ENCODE measurements around the gene RAD51.

DNA sequence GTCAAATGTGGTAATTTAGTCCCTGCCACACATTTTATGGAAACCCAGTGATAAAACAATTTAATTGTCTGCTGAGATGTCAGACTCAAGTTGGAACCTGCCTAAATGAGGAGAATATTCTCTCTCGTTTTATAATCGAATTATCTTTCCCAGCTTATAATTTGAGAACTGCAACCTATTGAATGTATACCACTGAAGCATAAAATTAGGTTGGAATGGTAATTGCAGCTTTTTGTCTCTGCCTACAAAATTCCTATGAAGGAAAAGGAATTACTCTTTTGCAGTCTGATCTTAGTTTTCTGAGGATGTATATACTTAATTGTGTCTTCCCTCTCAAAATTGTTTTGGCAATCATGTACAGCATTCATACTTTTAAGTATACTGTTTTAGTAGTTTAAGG is 28.9 kb downstream of the RAD51 start:
- no peak for TF ChIP-seq POLR2A (IDR thresholded peaks at IDR 0.05)
- TF ChIP-seq, protein P1, sequence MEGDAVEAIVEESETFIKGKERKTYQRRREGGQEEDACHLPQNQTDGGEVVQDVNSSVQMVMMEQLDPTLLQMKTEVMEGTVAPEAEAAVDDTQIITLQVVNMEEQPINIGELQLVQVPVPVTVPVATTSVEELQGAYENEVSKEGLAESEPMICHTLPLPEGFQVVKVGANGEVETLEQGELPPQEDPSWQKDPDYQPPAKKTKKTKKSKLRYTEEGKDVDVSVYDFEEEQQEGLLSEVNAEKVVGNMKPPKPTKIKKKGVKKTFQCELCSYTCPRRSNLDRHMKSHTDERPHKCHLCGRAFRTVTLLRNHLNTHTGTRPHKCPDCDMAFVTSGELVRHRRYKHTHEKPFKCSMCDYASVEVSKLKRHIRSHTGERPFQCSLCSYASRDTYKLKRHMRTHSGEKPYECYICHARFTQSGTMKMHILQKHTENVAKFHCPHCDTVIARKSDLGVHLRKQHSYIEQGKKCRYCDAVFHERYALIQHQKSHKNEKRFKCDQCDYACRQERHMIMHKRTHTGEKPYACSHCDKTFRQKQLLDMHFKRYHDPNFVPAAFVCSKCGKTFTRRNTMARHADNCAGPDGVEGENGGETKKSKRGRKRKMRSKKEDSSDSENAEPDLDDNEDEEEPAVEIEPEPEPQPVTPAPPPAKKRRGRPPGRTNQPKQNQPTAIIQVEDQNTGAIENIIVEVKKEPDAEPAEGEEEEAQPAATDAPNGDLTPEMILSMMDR (IDR thresholded peaks at IDR 0.05), result no peak
- no peak for TF ChIP-seq EP300 (IDR thresholded peaks at IDR 0.05)

All from ovary (tissue), 3 donors.